HCT116 (cell line): Measurements from ENCODE around the gene CNDP1. TPM values are rescaled to one million over a fixed set of nuclear protein-coding genes. Genes with fewer than 3 reads are reported as not detected.

Experiments used
- ATAC-seq: fragments of 200-7000 bp; cut with Tn5 transposase; 2 replicates; pipeline ENCODE4 v1.9.1; 2020; ENCODE audit warnings: mild to moderate bottlenecking, moderate library complexity
- BruUV-seq: library from RNA; stranded (reverse); fragments of 400-500 nt; replicated peaks from 2 replicates; lab custom pipeline; 2021; lab: Mats Ljungman, UMichigan
- CTCF ChIA-PET: fragments of 300-600 bp; sonication (Branson Sonifier 250); formaldehyde crosslinking; loops from one replicate; lab custom pipeline; 2021; ENCODE audit warnings: antibody characterized with exemption; lab: Charles Lee
- POLR2A ChIA-PET: fragments of 300-600, 350-600 bp; sonication (Branson Sonifier 250); formaldehyde crosslinking; loops from one replicate; lab custom pipeline; 2021; ENCODE audit warnings: antibody characterized with exemption; lab: Charles Lee
- RAD21 ChIA-PET, 2 experiments: fragments of 300-600 bp; sonication (Branson Sonifier 250); formaldehyde crosslinking; loops; one replicate each; lab custom pipeline; 2023; ENCODE audit warnings: low total read pairs in 2 of 2; ENCODE audit not compliant: uncharacterized antibody in 2 of 2, unreplicated experiment in 2 of 2, low non-redundant PET in 1 of 2; lab: Charles Lee
- DNase-seq: peaks from one replicate; pipeline ENCODE4 v3.0.0-alpha.2; 2010; ENCODE audit warnings: low read depth, low spot score
- H2AFZ ChIP-seq: fragments of 200-600 bp; shearing (Covaris generic), sonication (generic); 2 replicates; pipeline ENCODE4 v1.6.1; 2017; ENCODE audit warnings: low read depth, mixed run types, mixed read lengths, antibody characterized with exemption, low read length; ENCODE audit not compliant: poor library complexity, severe bottlenecking
- H3K27ac ChIP-seq: 2 replicates; pipeline ENCODE4 v1.5.1; 2012; ENCODE audit warnings: low read depth, low read length
- H3K27me3 ChIP-seq: fragments of 200-600 bp; sonication (generic); 2 replicates; pipeline ENCODE4 v1.6.1; 2016; ENCODE audit warnings: mixed run types, low read length, mixed read lengths; ENCODE audit not compliant: insufficient read depth
- H3K36me3 ChIP-seq, 2 experiments: fragments of 200-500 bp in 1 of 2; fragments of 200-600 bp in 1 of 2; sonication (Bioruptor generic) in 1 of 2; sonication (generic) in 1 of 2; 2 replicates each; pipeline versions ENCODE4 v1.5.1 to v1.6.1; 2014 to 2016; ENCODE audit warnings: low read length in 2 of 2, inconsistent platforms in 1 of 2, mixed read lengths in 1 of 2, mixed run types in 1 of 2; ENCODE audit not compliant: insufficient read depth in 2 of 2, control insufficient read depth in 1 of 2
- H3K4me1 ChIP-seq, 2 experiments: fragments of 200-600 bp in 1 of 2; sonication (generic) in 1 of 2; 2 replicates each; pipeline versions ENCODE4 v1.5.1 to v1.6.1; 2012 to 2017; ENCODE audit warnings: low read length in 2 of 2, inconsistent platforms in 1 of 2, mild to moderate bottlenecking in 1 of 2, mixed read lengths in 1 of 2, mixed run types in 1 of 2, moderate library complexity in 1 of 2; ENCODE audit not compliant: insufficient read depth in 2 of 2, control insufficient read depth in 1 of 2
- H3K4me2 ChIP-seq: fragments of 200-600 bp; sonication (generic); 2 replicates; pipeline ENCODE4 v1.6.1; 2017; ENCODE audit warnings: mixed run types, low read length, mixed read lengths
- H3K4me3 ChIP-seq, 2 experiments: fragments of 200-600 bp in 1 of 2; sonication (generic) in 1 of 2; replicated peaks in 1 of 2; 2 replicates each; pipeline ENCODE4 v1.5.1; 2011 to 2016; ENCODE audit warnings: low read length in 2 of 2, control low read depth in 1 of 2, low read depth in 1 of 2, mild to moderate bottlenecking in 1 of 2, mixed read lengths in 1 of 2, mixed run types in 1 of 2
- H3K79me2 ChIP-seq: fragments of 200-600 bp; sonication (generic); 2 replicates; pipeline ENCODE4 v1.6.1; 2017; ENCODE audit warnings: mild to moderate bottlenecking, mixed run types, low read length, moderate library complexity, mixed read lengths; ENCODE audit not compliant: insufficient read depth
- H3K9ac ChIP-seq: fragments of 200-600 bp; sonication (generic); 2 replicates; pipeline ENCODE4 v1.6.1; 2016; ENCODE audit warnings: low read length, mixed read lengths
- H3K9me2 ChIP-seq: fragments of 200-600 bp; sonication (generic), shearing (Covaris generic); 2 replicates; pipeline ENCODE4 v1.6.1; 2017; ENCODE audit warnings: mixed run types, mild to moderate bottlenecking, moderate library complexity; ENCODE audit not compliant: insufficient read depth
- H3K9me3 ChIP-seq, 2 experiments: fragments of 200-500 bp in 1 of 2; fragments of 200-600 bp in 1 of 2; sonication (Bioruptor generic) in 1 of 2; sonication (generic) in 1 of 2; 2 replicates each; pipeline ENCODE4 v1.6.1; 2014 to 2017; ENCODE audit warnings: low read length in 2 of 2, mixed read lengths in 2 of 2, inconsistent platforms in 1 of 2, low read depth in 1 of 2, mild to moderate bottlenecking in 1 of 2, mixed run types in 1 of 2, moderate library complexity in 1 of 2; ENCODE audit not compliant: control insufficient read depth in 1 of 2, insufficient read depth in 1 of 2
- H4K20me1 ChIP-seq: fragments of 200-600 bp; sonication (generic), shearing (Covaris generic); 2 replicates; pipeline ENCODE4 v1.6.1; 2017; ENCODE audit warnings: mixed run types, mild to moderate bottlenecking, moderate library complexity; ENCODE audit not compliant: insufficient read depth
- CBX3 ChIP-seq: IDR thresholded peaks from 2 replicates; pipeline ENCODE4 v1.6.1; 2012; ENCODE audit warnings: low read depth
- CEBPB ChIP-seq: IDR thresholded peaks from 2 replicates; pipeline ENCODE4 v1.6.1; 2012; ENCODE audit warnings: low read depth
- ELF1 ChIP-seq: IDR thresholded peaks from 2 replicates; pipeline ENCODE4 v1.6.1; 2012; ENCODE audit warnings: low read depth, borderline replicate concordance
- EZH2 ChIP-seq: fragments of 200-600 bp; sonication (generic); IDR thresholded peaks from 2 replicates; pipeline ENCODE4 v1.6.1; 2017; ENCODE audit warnings: antibody characterized with exemption, mixed run types
- FOSL1 ChIP-seq: IDR thresholded peaks from 2 replicates; pipeline ENCODE4 v1.6.1; 2012; ENCODE audit warnings: low read depth
- JUND ChIP-seq: IDR thresholded peaks from 2 replicates; pipeline ENCODE4 v1.6.1; 2012
- POLR2A ChIP-seq: IDR thresholded peaks from 2 replicates; pipeline ENCODE4 v1.7.0; 2011; ENCODE audit warnings: borderline replicate concordance; ENCODE audit not compliant: insufficient read depth, insufficient read length; ENCODE audit errors: extremely low read depth
- POLR2AphosphoS5 ChIP-seq: IDR thresholded peaks from 2 replicates; pipeline ENCODE4 v1.6.1; 2011; ENCODE audit warnings: mild to moderate bottlenecking, low read depth, low read length, moderate library complexity
- RAD21 ChIP-seq: IDR thresholded peaks from 2 replicates; pipeline ENCODE4 v1.6.1; 2012; ENCODE audit warnings: low read depth, mild to moderate bottlenecking
- SIN3A ChIP-seq: IDR thresholded peaks from 2 replicates; pipeline ENCODE4 v1.6.1; 2012; ENCODE audit warnings: low read depth
- SP1 ChIP-seq: IDR thresholded peaks from 2 replicates; pipeline ENCODE4 v1.6.1; 2012; ENCODE audit warnings: low read depth
- SRF ChIP-seq: IDR thresholded peaks from 2 replicates; pipeline ENCODE4 v1.6.1; 2012; ENCODE audit warnings: low read depth
- TCF7L2 ChIP-seq: IDR thresholded peaks from 2 replicates; pipeline ENCODE4 v1.7.0; 2011; ENCODE audit warnings: borderline replicate concordance, inconsistent platforms; ENCODE audit not compliant: insufficient read depth, insufficient read length; ENCODE audit errors: extremely low read depth
- YY1 ChIP-seq: IDR thresholded peaks from 2 replicates; pipeline ENCODE4 v1.6.1; 2011; ENCODE audit warnings: low read length, low read depth, moderate library complexity, mild to moderate bottlenecking; ENCODE audit not compliant: insufficient replicate concordance; ENCODE audit errors: extremely low read depth
- intact Hi-C: fragments of 100-400 bp; cut with micrococcal nuclease; formaldehyde crosslinking; loops from 2 replicates; pipeline ENCODE4 v1.10.0; 2022
- total RNA-seq: library from RNA; stranded (reverse); gene quantifications from one replicate; pipeline ENCODE4 v1.2.1, GENCODE V29; 2021; ENCODE audit not compliant: unreplicated experiment
- TF ChIP-seq, protein P1 (sequence below): IDR thresholded peaks from 2 replicates; pipeline ENCODE4 v1.6.1; 2011; ENCODE audit warnings: mild to moderate bottlenecking, low read length, moderate library complexity; ENCODE audit not compliant: insufficient replicate concordance; ENCODE audit errors: extremely low read depth
- TF ChIP-seq, protein P2 (sequence below), 3 experiments: fragments of 200-600 bp in 1 of 3; sonication (generic) in 1 of 3; IDR thresholded peaks in 2 of 3; conservative IDR thresholded peaks in 1 of 3; 2 replicates each; pipeline ENCODE4 v1.5.1; 2012 to 2017; ENCODE audit warnings: low read depth in 2 of 3, low read length in 2 of 3, antibody characterized with exemption in 1 of 3, borderline replicate concordance in 1 of 3, control low read depth in 1 of 3, mild to moderate bottlenecking in 1 of 3, mixed read lengths in 1 of 3, mixed run types in 1 of 3, moderate library complexity in 1 of 3; ENCODE audit not compliant: insufficient read depth in 1 of 3
- TF ChIP-seq, protein P3 (sequence below): IDR thresholded peaks from 2 replicates; pipeline ENCODE4 v1.6.1; 2012; ENCODE audit warnings: low read depth
- TF ChIP-seq, protein P4 (sequence below): IDR thresholded peaks from 2 replicates; pipeline ENCODE4 v1.6.1; 2012
- TF ChIP-seq, protein P5 (sequence below): IDR thresholded peaks from 2 replicates; pipeline ENCODE4 v1.6.1; 2012

The CNDP1 gene
- total RNA-seq, 1 experiment from 2014 or later, result not detected

DNA sequence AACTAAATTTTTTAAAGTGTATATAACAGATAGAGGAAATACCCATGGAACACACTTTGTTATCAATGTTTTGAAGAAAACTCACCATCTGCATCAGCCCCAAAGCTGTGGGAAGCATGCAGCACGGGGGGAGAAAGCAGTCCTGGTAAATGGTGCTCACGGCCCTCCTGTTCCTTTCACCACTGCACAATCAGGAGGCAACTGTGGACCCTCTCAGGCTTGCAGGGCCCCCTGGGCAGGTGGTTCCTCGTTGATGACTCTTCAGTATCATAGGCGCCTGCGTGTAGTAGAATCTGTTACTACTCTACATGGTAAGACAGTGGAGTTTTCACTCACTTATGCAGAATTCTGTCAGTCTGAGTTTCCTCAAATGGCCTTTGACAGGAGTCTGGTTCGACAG lies 4.9 kb upstream of the CNDP1 start:
- Histone ChIP-seq H2AFZ (no peak overlapping the region), H3K9ac (no peak overlapping the region), H3K27me3 (peaks cover 4% of the 10 kb centered on the region; the same call in 1 of the 2 replicates), H3K36me3 (no peaks in the 10 kb centered on the region), H3K4me2 (no peak overlapping the region), H4K20me1 (no peaks in the 10 kb centered on the region), H3K9me3 (no peaks in the 10 kb centered on the region), H3K9me2 (no peaks in the 10 kb centered on the region), H3K4me3 (no peak overlapping the region), H3K4me1 (no peaks in the 10 kb centered on the region), H3K27ac (no peak overlapping the region), H3K79me2 (no peaks in the 10 kb centered on the region)
- RAD21 ChIA-PET, result no interaction called here
- TF ChIP-seq SRF (no peak), RAD21 (no peak), CBX3 (no peak), ELF1 (no peak), FOSL1 (no peak), EZH2 (no peak), POLR2A (no peak), JUND (no peak), TCF7L2 (no peak), YY1 (no peak), SIN3A (no peak), CEBPB (no peak), POLR2AphosphoS5 (no peak), SP1 (no peak)
- TF ChIP-seq, protein P1, sequence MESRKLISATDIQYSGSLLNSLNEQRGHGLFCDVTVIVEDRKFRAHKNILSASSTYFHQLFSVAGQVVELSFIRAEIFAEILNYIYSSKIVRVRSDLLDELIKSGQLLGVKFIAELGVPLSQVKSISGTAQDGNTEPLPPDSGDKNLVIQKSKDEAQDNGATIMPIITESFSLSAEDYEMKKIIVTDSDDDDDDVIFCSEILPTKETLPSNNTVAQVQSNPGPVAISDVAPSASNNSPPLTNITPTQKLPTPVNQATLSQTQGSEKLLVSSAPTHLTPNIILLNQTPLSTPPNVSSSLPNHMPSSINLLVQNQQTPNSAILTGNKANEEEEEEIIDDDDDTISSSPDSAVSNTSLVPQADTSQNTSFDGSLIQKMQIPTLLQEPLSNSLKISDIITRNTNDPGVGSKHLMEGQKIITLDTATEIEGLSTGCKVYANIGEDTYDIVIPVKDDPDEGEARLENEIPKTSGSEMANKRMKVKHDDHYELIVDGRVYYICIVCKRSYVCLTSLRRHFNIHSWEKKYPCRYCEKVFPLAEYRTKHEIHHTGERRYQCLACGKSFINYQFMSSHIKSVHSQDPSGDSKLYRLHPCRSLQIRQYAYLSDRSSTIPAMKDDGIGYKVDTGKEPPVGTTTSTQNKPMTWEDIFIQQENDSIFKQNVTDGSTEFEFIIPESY, result no peak
- TF ChIP-seq, protein P2, sequence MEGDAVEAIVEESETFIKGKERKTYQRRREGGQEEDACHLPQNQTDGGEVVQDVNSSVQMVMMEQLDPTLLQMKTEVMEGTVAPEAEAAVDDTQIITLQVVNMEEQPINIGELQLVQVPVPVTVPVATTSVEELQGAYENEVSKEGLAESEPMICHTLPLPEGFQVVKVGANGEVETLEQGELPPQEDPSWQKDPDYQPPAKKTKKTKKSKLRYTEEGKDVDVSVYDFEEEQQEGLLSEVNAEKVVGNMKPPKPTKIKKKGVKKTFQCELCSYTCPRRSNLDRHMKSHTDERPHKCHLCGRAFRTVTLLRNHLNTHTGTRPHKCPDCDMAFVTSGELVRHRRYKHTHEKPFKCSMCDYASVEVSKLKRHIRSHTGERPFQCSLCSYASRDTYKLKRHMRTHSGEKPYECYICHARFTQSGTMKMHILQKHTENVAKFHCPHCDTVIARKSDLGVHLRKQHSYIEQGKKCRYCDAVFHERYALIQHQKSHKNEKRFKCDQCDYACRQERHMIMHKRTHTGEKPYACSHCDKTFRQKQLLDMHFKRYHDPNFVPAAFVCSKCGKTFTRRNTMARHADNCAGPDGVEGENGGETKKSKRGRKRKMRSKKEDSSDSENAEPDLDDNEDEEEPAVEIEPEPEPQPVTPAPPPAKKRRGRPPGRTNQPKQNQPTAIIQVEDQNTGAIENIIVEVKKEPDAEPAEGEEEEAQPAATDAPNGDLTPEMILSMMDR (IDR thresholded peaks at IDR 0.05 in 2 of 3, conservative IDR thresholded peaks at IDR 0.05 in 1 of 3; ENCODE audit: borderline replicate concordance in 1 of 3, insufficient read depth in 1 of 3, low read depth in 2 of 3, low read length in 2 of 3), result no peak
- TF ChIP-seq, protein P3, sequence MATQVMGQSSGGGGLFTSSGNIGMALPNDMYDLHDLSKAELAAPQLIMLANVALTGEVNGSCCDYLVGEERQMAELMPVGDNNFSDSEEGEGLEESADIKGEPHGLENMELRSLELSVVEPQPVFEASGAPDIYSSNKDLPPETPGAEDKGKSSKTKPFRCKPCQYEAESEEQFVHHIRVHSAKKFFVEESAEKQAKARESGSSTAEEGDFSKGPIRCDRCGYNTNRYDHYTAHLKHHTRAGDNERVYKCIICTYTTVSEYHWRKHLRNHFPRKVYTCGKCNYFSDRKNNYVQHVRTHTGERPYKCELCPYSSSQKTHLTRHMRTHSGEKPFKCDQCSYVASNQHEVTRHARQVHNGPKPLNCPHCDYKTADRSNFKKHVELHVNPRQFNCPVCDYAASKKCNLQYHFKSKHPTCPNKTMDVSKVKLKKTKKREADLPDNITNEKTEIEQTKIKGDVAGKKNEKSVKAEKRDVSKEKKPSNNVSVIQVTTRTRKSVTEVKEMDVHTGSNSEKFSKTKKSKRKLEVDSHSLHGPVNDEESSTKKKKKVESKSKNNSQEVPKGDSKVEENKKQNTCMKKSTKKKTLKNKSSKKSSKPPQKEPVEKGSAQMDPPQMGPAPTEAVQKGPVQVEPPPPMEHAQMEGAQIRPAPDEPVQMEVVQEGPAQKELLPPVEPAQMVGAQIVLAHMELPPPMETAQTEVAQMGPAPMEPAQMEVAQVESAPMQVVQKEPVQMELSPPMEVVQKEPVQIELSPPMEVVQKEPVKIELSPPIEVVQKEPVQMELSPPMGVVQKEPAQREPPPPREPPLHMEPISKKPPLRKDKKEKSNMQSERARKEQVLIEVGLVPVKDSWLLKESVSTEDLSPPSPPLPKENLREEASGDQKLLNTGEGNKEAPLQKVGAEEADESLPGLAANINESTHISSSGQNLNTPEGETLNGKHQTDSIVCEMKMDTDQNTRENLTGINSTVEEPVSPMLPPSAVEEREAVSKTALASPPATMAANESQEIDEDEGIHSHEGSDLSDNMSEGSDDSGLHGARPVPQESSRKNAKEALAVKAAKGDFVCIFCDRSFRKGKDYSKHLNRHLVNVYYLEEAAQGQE, result no peak
- TF ChIP-seq, protein P4, sequence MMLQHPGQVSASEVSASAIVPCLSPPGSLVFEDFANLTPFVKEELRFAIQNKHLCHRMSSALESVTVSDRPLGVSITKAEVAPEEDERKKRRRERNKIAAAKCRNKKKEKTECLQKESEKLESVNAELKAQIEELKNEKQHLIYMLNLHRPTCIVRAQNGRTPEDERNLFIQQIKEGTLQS, result no peak
- TF ChIP-seq, protein P5, sequence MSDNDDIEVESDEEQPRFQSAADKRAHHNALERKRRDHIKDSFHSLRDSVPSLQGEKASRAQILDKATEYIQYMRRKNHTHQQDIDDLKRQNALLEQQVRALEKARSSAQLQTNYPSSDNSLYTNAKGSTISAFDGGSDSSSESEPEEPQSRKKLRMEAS, result no peak
- CTCF ChIA-PET, result no interaction called here
- no TSS peak for BruUV-seq
- POLR2A ChIA-PET, result no interaction called here
- no peak for DNase-seq
- intact Hi-C loops, result no loop called here
- ATAC-seq, result no peak
